ENCODE results near the gene ALDOC.
"Not testable (repeated sequence)": the region's sequence is repeated elsewhere in the genome, so short reads cannot be mapped to it uniquely, and the experiment has no call there.

Gene ALDOC

GRCh38 chr17:28576758-28577465 lies at the start of gene ALDOC:
ALDOC (minus strand) TSS chr17:28576895; CDS start chr17:28575532, 1,363 bp downstream.
- DNase-seq, result peak; percentile 50 to 56

- DNase-seq, result no peak
Observed at GRCh38 chr17:28624148-28624547, 47.5 kb upstream of the ALDOC start.

GRCh38 chr17:28623696-28624095 lies 47.0 kb upstream of the ALDOC start:
- DNase-seq, result no peak

- no peak for DNase-seq
Observed at GRCh38 chr17:28622186-28622585, 45.5 kb upstream of the ALDOC start.

GRCh38 chr17:28620010-28620409 lies 43.3 kb upstream of the ALDOC start:
- no peak for DNase-seq

GRCh38 chr17:28618464-28618863 lies 41.8 kb upstream of the ALDOC start:
- DNase-seq, result no peak

GRCh38 chr17:28616281-28616680 lies 39.6 kb upstream of the ALDOC start:
- no peak for DNase-seq

GRCh38 chr17:28615260-28615940 lies 38.7 kb upstream of the ALDOC start:
- DNase-seq, result no peak

- no peak for DNase-seq
Observed at GRCh38 chr17:28613931-28614381, 37.3 kb upstream of the ALDOC start, which contains the start of gene RSKR. RSKR (minus strand) TSS chr17:28614185; CDS start chr17:28614161, 24 bp downstream.

GRCh38 chr17:28612936-28613872 lies 36.5 kb upstream of the ALDOC start:
- peak; percentile 19 to 24 for DNase-seq

GRCh38 chr17:28612531-28612930 lies 35.8 kb upstream of the ALDOC start:
- no peak for DNase-seq

- DNase-seq, result no peak
Observed at GRCh38 chr17:28610376-28610775, 33.7 kb upstream of the ALDOC start.

GRCh38 chr17:28604031-28604430 lies 27.3 kb upstream of the ALDOC start:
- not testable (repeated sequence) for DNase-seq

- DNase-seq, result peak; percentile 87 to 95
Observed at GRCh38 chr17:28599311-28600184, 22.9 kb upstream of the ALDOC start.

GRCh38 chr17:28598799-28599310 lies 22.2 kb upstream of the ALDOC start, which contains the start of gene SPAG5:
SPAG5 (minus strand) TSS chr17:28599025; CDS start chr17:28598946, 79 bp downstream.
- DNase-seq, result peak; percentile 90 to 93

- DNase-seq, result no peak
Observed at GRCh38 chr17:28598389-28598788, 21.7 kb upstream of the ALDOC start.

- peak in 1 of 2 experiments; percentile 16 for DNase-seq
Observed at GRCh38 chr17:28597606-28598383, 21.1 kb upstream of the ALDOC start.

- DNase-seq, result no peak
Observed at GRCh38 chr17:28592260-28592659, 15.6 kb upstream of the ALDOC start.

GRCh38 chr17:28585851-28586250 lies 9.2 kb upstream of the ALDOC start:
- DNase-seq, result no peak

GRCh38 chr17:28584434-28584833 lies 7.7 kb upstream of the ALDOC start:
- no peak for DNase-seq

GRCh38 chr17:28582513-28582912 lies 5.8 kb upstream of the ALDOC start:
- no peak for DNase-seq

Data from Kasumi-1 (cell line).